GM12892 (cell line): Measurements from ENCODE around the gene PTPRS.

ENCODE experiments used
- POLR2A ChIP-seq: IDR thresholded peaks from 2 replicates; pipeline ENCODE4 v1.6.1; 2011; ENCODE audit warnings: low read depth, low read length, control low read depth
- TAF1 ChIP-seq: IDR thresholded peaks from 2 replicates; pipeline ENCODE4 v1.6.1; 2011; ENCODE audit warnings: low read depth, mild to moderate bottlenecking, control low read depth, low read length, borderline replicate concordance

GRCh38 chr19:5356428-5356827, 15.8 kb upstream of the PTPRS start:
- TF ChIP-seq POLR2A = no peak
- TF ChIP-seq TAF1 = no peak
